ENCODE measurements around the gene KCNT2.

DNA sequence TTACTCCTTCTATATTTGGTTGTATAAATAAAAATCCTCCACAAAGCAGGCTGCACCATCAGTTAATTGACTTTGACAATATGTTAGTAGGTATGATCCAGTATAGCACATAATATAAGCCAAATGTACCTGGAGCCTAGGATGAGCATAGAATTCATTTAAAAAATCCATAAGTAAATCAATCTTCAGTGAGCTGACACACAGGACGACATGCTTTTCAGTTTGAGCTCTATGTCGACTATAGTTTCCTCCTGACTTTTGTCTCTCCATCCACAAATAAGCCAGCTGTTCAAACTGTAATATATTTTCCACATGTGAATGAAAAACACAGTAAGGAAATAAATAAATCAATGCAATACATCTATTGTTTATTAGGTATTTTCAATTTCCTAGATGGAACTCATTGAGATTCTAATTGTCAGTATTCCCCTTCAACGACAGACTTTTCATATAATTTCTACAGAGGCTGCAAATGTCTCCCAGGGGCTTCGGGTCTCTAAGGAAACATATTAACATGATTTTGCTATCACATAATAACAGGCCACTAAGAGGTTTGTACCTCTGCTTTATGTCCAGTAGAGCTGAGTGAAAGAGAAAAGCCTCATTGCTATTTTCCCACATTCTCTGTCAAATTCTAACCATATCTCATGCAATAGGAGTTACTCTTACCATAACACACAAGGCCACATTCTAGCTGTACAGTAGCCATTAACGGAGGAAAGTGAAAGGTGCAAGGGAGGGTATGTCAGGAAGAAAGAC is 180.1 kb downstream of the KCNT2 start:
- TF ChIP-seq SP1 (IDR thresholded peaks at IDR 0.05; ENCODE audit: low read depth, low read length) (no peak), POLR2AphosphoS5 (IDR thresholded peaks at IDR 0.05; ENCODE audit: low read length) (no peak), BMI1 (IDR thresholded peaks at IDR 0.05; ENCODE audit: borderline replicate concordance) (no peak), MYC (IDR thresholded peaks at IDR 0.05; ENCODE audit: insufficient read depth, insufficient read length, insufficient replicate concordance, low read length, severe bottlenecking) (no peak), LARP7 (IDR thresholded peaks at IDR 0.05) (no peak), HDAC2 (IDR thresholded peaks at IDR 0.05) (no peak), ZSCAN29 (IDR thresholded peaks at IDR 0.05) (no peak), TCF7 (IDR thresholded peaks at IDR 0.05; ENCODE audit: borderline replicate concordance) (no peak)
- TF ChIP-seq, protein P1, sequence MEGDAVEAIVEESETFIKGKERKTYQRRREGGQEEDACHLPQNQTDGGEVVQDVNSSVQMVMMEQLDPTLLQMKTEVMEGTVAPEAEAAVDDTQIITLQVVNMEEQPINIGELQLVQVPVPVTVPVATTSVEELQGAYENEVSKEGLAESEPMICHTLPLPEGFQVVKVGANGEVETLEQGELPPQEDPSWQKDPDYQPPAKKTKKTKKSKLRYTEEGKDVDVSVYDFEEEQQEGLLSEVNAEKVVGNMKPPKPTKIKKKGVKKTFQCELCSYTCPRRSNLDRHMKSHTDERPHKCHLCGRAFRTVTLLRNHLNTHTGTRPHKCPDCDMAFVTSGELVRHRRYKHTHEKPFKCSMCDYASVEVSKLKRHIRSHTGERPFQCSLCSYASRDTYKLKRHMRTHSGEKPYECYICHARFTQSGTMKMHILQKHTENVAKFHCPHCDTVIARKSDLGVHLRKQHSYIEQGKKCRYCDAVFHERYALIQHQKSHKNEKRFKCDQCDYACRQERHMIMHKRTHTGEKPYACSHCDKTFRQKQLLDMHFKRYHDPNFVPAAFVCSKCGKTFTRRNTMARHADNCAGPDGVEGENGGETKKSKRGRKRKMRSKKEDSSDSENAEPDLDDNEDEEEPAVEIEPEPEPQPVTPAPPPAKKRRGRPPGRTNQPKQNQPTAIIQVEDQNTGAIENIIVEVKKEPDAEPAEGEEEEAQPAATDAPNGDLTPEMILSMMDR (IDR thresholded peaks at IDR 0.05 in 2 of 3, conservative IDR thresholded peaks at IDR 0.05 in 1 of 3; ENCODE audit: control insufficient read depth in 2 of 3, extremely low read depth in 1 of 3, insufficient read depth in 1 of 3, low read depth in 3 of 3, low read length in 3 of 3), result no peak
- TF ChIP-seq, protein P2, sequence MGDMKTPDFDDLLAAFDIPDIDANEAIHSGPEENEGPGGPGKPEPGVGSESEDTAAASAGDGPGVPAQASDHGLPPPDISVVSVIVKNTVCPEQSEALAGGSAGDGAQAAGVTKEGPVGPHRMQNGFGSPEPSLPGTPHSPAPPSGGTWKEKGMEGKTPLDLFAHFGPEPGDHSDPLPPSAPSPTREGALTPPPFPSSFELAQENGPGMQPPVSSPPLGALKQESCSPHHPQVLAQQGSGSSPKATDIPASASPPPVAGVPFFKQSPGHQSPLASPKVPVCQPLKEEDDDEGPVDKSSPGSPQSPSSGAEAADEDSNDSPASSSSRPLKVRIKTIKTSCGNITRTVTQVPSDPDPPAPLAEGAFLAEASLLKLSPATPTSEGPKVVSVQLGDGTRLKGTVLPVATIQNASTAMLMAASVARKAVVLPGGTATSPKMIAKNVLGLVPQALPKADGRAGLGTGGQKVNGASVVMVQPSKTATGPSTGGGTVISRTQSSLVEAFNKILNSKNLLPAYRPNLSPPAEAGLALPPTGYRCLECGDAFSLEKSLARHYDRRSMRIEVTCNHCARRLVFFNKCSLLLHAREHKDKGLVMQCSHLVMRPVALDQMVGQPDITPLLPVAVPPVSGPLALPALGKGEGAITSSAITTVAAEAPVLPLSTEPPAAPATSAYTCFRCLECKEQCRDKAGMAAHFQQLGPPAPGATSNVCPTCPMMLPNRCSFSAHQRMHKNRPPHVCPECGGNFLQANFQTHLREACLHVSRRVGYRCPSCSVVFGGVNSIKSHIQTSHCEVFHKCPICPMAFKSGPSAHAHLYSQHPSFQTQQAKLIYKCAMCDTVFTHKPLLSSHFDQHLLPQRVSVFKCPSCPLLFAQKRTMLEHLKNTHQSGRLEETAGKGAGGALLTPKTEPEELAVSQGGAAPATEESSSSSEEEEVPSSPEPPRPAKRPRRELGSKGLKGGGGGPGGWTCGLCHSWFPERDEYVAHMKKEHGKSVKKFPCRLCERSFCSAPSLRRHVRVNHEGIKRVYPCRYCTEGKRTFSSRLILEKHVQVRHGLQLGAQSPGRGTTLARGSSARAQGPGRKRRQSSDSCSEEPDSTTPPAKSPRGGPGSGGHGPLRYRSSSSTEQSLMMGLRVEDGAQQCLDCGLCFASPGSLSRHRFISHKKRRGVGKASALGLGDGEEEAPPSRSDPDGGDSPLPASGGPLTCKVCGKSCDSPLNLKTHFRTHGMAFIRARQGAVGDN (IDR thresholded peaks at IDR 0.05), result no peak
- TF ChIP-seq, protein P3, sequence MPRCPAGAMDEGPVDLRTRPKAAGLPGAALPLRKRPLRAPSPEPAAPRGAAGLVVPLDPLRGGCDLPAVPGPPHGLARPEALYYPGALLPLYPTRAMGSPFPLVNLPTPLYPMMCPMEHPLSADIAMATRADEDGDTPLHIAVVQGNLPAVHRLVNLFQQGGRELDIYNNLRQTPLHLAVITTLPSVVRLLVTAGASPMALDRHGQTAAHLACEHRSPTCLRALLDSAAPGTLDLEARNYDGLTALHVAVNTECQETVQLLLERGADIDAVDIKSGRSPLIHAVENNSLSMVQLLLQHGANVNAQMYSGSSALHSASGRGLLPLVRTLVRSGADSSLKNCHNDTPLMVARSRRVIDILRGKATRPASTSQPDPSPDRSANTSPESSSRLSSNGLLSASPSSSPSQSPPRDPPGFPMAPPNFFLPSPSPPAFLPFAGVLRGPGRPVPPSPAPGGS (IDR thresholded peaks at IDR 0.05; ENCODE audit: borderline replicate concordance, insufficient read depth, low read depth, low read length, poor library complexity, severe bottlenecking), result no peak
- TF ChIP-seq, protein P4, sequence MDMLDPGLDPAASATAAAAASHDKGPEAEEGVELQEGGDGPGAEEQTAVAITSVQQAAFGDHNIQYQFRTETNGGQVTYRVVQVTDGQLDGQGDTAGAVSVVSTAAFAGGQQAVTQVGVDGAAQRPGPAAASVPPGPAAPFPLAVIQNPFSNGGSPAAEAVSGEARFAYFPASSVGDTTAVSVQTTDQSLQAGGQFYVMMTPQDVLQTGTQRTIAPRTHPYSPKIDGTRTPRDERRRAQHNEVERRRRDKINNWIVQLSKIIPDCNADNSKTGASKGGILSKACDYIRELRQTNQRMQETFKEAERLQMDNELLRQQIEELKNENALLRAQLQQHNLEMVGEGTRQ (IDR thresholded peaks at IDR 0.05; ENCODE audit: borderline replicate concordance, low read depth, low read length), result no peak

Measured in GM12878 (cell line).